ENCODE data around the gene NAIF1. TPM values are rescaled to one million over a fixed set of nuclear protein-coding genes. Genes with fewer than 3 reads are reported as not detected.

NAIF1 gene
- total RNA-seq, 1 donor from 2014 or later: 5.1 TPM

Other genes starting within 250 kb of the NAIF1 start
- gene ENG, start 212.7 kb downstream of the NAIF1 start, total RNA-seq: 131 TPM
- gene AK1, start 189.6 kb downstream of the NAIF1 start, total RNA-seq: 880 TPM
- gene ST6GALNAC6, start 167.7 kb downstream of the NAIF1 start, total RNA-seq: 43.3 TPM
- 21.9 TPM for gene ST6GALNAC4, start 150.3 kb downstream of the NAIF1 start, total RNA-seq
- not detected for gene PIP5KL1, start 136.5 kb downstream of the NAIF1 start, total RNA-seq
- gene DPM2, start 129.5 kb downstream of the NAIF1 start, total RNA-seq: 11.9 TPM
- 25.3 TPM for gene EEIG1, start 86.3 kb downstream of the NAIF1 start, total RNA-seq
- gene SLC25A25, start 912 bp upstream of the NAIF1 start, total RNA-seq: 5.9 TPM
- 158 TPM for gene PTGES2, start 60.4 kb upstream of the NAIF1 start, total RNA-seq
- gene LCN2, start 82.1 kb upstream of the NAIF1 start, total RNA-seq: not detected
- gene BBLN, start 92.9 kb upstream of the NAIF1 start, total RNA-seq: 36.1 TPM
- 69.3 TPM for gene CIZ1, start 124.3 kb upstream of the NAIF1 start, total RNA-seq
- gene DNM1, start 136.1 kb upstream of the NAIF1 start, total RNA-seq: 6.1 TPM
- 76.4 TPM for gene GOLGA2, start 208.7 kb upstream of the NAIF1 start, total RNA-seq
- gene SWI5, start 209.0 kb upstream of the NAIF1 start, total RNA-seq: 14.9 TPM

All from Right ventricle myocardium inferior (tissue), 1 donor.